ENCODE measurements around the gene SLC44A1.

GRCh38 chr9:105297442-105298075, 53.1 kb downstream of the SLC44A1 start:
- TF ChIP-seq CTCF (IDR thresholded peaks at IDR 0.05) (no peak), POLR2A (IDR thresholded peaks at IDR 0.05) (no peak)

All from Peyer's patch (tissue), 4 donors.